Activated effector memory CD4-positive, alpha-beta T cell treated with Interleukin-2 at 50 U/mL for 16 hours (primary cell): ENCODE results near the gene KPTN.
"Not testable (repeated sequence)": the region's sequence is repeated elsewhere in the genome, so short reads cannot be mapped to it uniquely, and the experiment has no call there.

ENCODE experiments used
- DNase-seq: peaks from one replicate; pipeline ENCODE4 v3.0.0-alpha.2; 2020

Gene KPTN

DNA sequence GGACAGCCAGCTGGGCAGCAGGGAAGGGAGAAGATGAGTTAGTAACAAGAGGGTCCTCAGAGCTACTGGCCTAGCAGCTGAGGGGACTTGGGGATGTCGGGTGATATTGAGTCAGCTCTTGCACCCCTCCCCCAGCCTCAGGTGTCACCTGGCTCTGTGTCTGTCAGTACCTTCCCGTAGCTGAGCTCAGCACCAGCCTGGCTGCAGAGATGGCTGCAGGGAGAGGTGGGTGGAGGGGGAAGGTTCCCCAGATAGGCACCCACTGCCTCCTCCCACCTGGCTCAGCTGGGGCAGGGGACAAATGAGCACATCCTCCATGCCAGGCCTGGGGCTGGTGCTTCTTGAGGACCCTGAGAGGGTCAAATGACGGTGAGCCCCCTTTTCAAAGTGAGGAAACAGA is 6.8 kb upstream of the KPTN start:
- DNase-seq = no peak

DNA sequence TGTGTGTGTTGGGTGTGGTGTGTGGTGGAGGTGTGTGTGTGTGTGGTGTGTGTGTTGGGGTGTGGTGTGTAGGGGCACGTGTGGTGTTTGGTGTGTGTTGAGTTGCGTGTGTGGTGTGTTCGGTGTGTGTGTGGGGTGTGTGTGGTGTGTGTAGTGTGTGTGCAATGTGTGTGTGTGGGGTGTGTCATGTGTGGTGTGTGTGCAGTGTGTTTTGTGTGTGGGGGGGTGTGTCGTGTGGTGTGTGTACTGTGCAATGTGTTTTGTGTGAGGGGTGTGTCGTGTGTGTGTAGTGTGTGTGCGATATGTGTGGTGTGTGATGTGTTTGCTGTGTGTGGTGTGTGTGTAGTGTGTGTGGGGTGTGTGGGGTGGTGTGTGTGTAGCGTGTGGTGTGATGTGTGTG is 6.0 kb upstream of the KPTN start:
- DNase-seq = no peak

- no peak for DNase-seq
These were observed 5.3 kb upstream of the KPTN start for GRCh38 chr19:47489072-47489914.

- DNase-seq = no peak
These were observed 3.8 kb upstream of the KPTN start for GRCh38 chr19:47487551-47488515.

- DNase-seq = no peak
These were observed 2.9 kb upstream of the KPTN start for GRCh38 chr19:47486900-47487299.

DNA sequence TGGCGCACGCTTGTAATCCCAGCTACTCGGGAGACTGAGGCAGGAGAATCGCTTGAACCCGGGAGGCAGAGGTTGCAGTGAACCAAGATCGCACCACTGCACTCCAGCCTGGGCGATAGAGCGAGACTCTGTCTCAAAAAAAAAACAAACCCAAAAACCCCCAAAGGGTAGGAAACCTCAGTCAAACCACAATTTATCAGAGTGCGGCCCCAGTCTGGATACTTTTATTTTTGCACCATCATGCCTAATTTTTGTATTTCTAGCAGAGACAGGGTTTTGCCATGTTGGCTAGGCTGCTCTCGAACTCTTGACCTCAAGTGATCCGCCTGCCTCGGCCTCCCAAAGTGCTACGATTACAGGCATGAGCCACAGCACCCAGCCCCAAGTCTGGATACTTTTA is 2.2 kb upstream of the KPTN start:
- not testable (repeated sequence) for DNase-seq

DNA sequence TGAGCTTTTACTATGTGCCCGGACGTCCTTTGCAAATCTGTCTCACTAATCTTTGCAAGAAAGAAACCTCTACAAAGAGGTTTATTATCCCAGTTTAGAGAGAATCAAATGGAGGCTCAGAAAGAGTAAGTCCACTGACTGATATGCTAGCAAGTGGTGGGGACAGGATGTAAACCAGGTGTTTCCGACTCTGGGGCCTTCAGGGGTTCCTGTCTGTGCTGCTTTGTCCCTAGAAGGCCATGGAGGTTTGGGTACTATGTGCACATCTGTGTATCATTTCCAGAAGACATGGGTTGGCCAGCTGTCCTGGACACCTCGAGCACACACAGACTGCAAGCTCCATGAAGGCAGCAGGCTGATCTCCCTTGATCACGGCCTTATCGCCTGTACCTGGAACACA is 1.2 kb upstream of the KPTN start:
- DNase-seq = no peak

DNA sequence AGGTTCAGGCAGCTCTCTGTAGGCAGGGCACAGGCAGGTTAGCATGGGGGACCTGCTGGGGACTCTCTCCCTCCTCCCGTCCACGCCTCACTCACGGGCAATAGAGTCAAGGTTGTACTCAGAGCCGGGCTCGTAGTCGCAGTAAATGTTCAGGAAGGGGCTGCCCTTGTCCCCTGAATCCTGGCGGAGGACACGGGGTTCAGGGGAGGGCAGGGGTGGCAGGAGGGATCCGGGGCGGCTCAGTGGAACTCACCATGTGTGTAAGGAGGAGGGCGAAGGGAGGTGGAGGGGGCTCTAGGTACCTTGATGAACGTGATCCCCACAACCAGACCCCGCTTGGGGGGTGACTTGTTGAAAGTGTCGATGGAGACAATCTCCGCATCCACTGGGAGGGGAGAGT is 819 bp downstream of the KPTN start:
- no peak for DNase-seq

DNA sequence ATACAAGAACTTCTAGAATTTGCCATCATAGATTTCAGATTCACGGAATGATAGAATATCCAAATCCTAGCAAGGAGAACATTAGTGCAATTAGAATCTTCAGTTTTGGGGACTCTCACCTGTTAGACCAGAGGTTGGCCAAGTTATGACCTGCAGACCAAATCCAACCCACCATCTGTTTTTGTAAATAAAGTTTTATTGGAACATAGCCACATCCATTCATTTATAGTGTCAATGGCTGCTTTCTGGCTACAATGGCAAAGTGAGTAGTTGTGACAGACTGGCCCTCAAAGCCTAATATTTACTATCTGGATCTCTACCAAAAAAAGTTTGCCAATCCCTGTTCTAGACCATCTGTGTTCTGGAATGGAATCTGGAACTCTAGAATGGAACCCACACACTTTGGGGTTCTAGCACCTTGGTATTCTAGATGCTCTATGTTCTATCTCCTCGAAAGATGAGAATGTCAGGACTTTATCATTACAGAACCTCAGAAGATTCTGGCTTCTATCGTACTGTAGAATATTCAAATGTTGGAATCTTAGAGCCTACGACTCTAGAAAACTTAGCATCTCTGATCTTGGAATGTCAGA is 2.5 kb downstream of the KPTN start:
- no peak for DNase-seq

- no peak for DNase-seq
These were observed 3.4 kb downstream of the KPTN start for GRCh38 chr19:47480658-47481057.

DNA sequence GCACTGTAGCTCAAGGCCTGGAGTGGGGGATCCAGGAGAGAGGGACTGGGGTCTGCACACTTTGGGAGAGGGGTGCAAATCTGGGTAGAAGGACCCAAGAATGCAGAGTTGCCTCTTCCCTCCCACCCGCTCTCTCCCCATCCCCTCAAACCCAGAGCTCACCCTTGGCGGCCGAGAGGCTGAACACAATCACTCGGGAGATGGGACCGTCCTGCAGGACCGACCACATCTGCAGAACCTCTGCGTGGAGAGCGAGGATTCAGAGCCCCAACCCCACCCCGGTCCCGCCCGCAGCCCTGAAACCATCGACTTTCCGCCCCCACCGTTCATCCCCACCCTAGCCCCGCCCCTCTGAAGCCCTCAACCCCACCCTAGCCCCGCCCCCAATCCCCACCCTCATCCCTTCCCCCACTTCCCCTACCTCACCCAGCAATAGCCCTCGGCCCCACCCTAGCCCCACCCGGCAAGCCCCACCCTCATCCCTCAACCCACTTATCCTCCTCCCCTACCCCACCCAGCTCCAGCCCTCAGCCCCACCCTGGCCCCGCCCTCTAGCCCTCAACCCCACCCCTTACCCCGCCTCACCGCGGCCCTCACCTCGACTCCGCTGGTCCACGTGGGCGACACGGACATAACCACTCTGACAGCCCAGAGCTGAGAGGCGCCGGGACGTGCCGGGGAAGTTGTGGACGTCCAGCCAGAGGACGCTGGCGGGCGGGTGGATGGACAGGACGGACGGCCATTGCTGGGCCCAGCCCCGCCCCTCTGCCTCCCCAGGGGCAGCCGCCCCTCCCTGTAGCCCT is 4.1 kb downstream of the KPTN start:
- no peak for DNase-seq

GRCh38 chr19:47476438-47476972 is 7.5 kb downstream of the KPTN start:
- no peak for DNase-seq

- no peak for DNase-seq
These were observed 8.6 kb downstream of the KPTN start for GRCh38 chr19:47475465-47475864.

- no peak for DNase-seq
These were observed 10.7 kb downstream of the KPTN start for GRCh38 chr19:47473336-47473735.

DNA sequence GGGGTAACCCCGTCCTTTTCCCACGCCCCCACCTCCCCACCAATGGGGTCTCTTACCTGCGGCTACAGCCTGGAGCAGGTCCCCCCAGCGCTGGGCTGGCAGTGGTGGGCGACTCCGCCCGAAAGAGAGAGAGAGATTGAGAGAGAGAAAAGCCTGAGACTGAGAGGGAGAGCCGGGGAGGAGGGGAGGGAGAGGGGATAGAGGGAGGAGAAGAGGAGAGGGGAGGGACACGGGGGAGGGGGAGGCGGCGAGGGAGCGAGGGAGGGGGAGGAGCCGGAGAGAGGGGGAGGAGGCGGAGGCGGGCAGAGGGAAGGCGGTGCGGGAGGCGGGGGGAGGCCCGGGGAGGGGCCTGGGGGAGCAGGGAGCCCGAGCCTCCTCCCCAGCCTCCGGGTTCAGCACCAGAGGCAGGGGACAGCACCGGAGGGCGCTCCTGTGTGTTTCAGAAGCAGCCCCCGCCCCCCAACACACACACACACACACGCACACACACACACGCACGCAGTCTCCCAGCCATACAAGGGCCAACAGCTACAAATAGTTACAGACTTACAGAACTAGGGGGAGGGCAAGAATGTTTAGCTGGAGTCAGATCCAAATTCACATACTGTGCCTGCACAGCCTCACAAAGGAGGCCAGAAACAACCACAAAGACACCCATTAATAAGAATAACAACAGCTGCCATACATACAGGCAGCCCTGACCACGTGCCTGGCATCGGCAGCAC is 12.1 kb downstream of the KPTN start, which contains the start of gene SLC8A2:
Gene SLC8A2 (minus strand): TSS at position 161 of the 725 bp plus-strand sequence. CDS start 5,490 bp downstream, outside the sequence.
- DNase-seq = peak; percentile 33

GRCh38 chr19:47471381-47471732 is 12.7 kb downstream of the KPTN start:
- DNase-seq = no peak

- DNase-seq = no peak
These were observed 13.4 kb downstream of the KPTN start for GRCh38 chr19:47470447-47471195.

DNA sequence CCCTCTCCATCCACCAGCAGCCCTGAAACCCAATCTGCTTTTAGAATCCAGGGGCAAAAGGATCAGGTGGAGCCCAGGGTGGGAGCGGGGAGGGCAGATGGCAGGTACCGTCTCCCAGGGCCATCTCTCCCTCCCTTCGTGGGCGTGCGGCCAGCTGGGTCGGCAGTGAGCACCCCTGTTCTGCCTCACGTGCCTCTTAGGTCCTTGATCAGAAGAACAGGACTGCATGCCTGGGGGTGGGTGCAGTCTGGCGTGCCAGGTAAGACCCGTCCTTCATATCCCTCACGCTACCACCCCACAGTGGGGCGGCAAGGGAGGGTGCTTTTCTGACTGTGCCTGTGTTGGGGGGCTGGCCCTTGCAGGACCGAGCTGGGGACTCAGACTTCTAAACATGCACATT is 14.3 kb downstream of the KPTN start:
- no peak for DNase-seq

DNA sequence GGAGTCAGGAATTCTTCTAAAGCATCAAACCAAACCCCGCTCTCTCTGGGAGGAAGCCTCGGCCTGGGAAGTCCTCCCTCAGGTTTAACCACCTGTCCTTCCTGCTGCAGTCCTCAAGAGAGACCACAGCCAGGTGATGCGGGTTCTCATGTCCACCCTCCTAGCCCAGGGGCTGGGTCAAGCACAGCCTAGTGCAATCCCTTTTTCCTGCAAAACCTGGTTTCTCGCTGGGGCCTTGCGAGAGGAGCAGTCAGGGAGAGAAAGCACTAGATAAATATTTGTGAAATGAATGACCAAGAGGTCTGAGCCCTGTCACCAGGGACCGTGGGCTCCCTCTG is 14.7 kb downstream of the KPTN start:
- no peak for DNase-seq

GRCh38 chr19:47467914-47468313 is 16.1 kb downstream of the KPTN start:
- DNase-seq = no peak

GRCh38 chr19:47465957-47466356 is 18.1 kb downstream of the KPTN start:
- no peak for DNase-seq
